Endodermal cell (in vitro differentiated cells): ENCODE data around the gene IRF6. TPM values are rescaled to one million over a fixed set of nuclear protein-coding genes. Genes with fewer than 3 reads are reported as not detected.

Experiments used
- DNase-seq: peaks from one replicate; pipeline ENCODE4 v3.0.0-alpha.2; 2017
- H3K27ac ChIP-seq: 2 replicates; pipeline ENCODE4 v1.5.1; 2013; ENCODE audit warnings: mild to moderate bottlenecking, low read depth, low read length, moderate library complexity
- H3K27me3 ChIP-seq: 2 replicates; pipeline ENCODE4 v1.6.1; 2013; ENCODE audit warnings: mild to moderate bottlenecking, low read length, moderate library complexity; ENCODE audit not compliant: insufficient read depth, control insufficient read depth, poor library complexity, severe bottlenecking
- H3K36me3 ChIP-seq: 2 replicates; pipeline ENCODE4 v1.7.0; 2013; ENCODE audit warnings: mild to moderate bottlenecking, low read length, moderate library complexity; ENCODE audit not compliant: control insufficient read depth, insufficient read depth
- H3K4me1 ChIP-seq: one replicate; pipeline ENCODE4 v1.7.0; 2013; ENCODE audit warnings: low read length; ENCODE audit not compliant: control insufficient read depth, insufficient read depth
- H3K4me3 ChIP-seq: 2 replicates; pipeline ENCODE4 v1.5.1; 2013; ENCODE audit warnings: mild to moderate bottlenecking, low read length, moderate library complexity
- H3K9ac ChIP-seq: 2 replicates; pipeline ENCODE4 v1.6.1; 2013; ENCODE audit warnings: mild to moderate bottlenecking, low read length, moderate library complexity; ENCODE audit not compliant: poor library complexity, severe bottlenecking; ENCODE audit errors: extremely low read depth
- H3K9me3 ChIP-seq: 2 replicates; pipeline ENCODE4 v1.6.1; 2013; ENCODE audit warnings: mild to moderate bottlenecking, low read length, moderate library complexity; ENCODE audit not compliant: control insufficient read depth
- H3K27ac Mint-ChIP-seq: 2 replicates; pipeline ENCODE4 v1.8.0; 2020; ENCODE audit warnings: mixed read lengths
- H3K27me3 Mint-ChIP-seq: 2 replicates; pipeline ENCODE4 v1.8.0; 2021; ENCODE audit warnings: mild to moderate bottlenecking, mixed read lengths; ENCODE audit not compliant: insufficient read depth
- H3K36me3 Mint-ChIP-seq: 2 replicates; pipeline ENCODE4 v1.8.0; 2020; ENCODE audit warnings: low read depth, mixed read lengths
- H3K4me1 Mint-ChIP-seq: 2 replicates; pipeline ENCODE4 v1.8.0; 2020; ENCODE audit warnings: mixed read lengths
- H3K4me3 Mint-ChIP-seq: 2 replicates; pipeline ENCODE4 v1.8.0; 2020; ENCODE audit warnings: mild to moderate bottlenecking, moderate library complexity, mixed read lengths
- H3K9me3 Mint-ChIP-seq: 2 replicates; pipeline ENCODE4 v1.8.0; 2020; ENCODE audit warnings: mild to moderate bottlenecking, mixed read lengths
- CTCF ChIP-seq: fragments of 200-600 bp; sonication (generic); conservative IDR thresholded peaks from 2 replicates; pipeline ENCODE4 v1.5.0; 2021; ENCODE audit warnings: antibody characterized with exemption, mild to moderate bottlenecking
- WGBS, 2 experiments: methylation state at CpG; one replicate each; pipeline versions ENCODE4 v1.1.5 to v1.1.7; 2013; ENCODE audit warnings: missing lambda C conversion rate in 2 of 2, mixed read lengths in 1 of 2; ENCODE audit not compliant: insufficient coverage in 1 of 2, insufficient read length in 1 of 2; 5-methylcytosine and 5-hydroxymethylcytosine counted together
- total RNA-seq, 2 donors: library from RNA; stranded (reverse); fragmentation: NEBNext Ultra II Directional in 1 of 2; extraction: Animal tissue kit (Norgen Biotek cat#: 25700) in 1 of 2; gene quantifications; 2 replicates in 1 of 2; 3 replicates in 1 of 2; pipeline ENCODE4 v1.2.1, GENCODE V29; 2021

The IRF6 gene
- total RNA-seq, 2 donors from 2014 or later: 13.8 to 18.2 TPM

GRCh38 chr1:209746451-209747165, 59.3 kb downstream of the IRF6 start:
- Histone ChIP-seq H3K4me1 (no peaks in the 10 kb centered on the region), H3K27ac (no peak overlapping the region), H3K9me3 (no peaks in the 10 kb centered on the region), H3K9ac (no peak overlapping the region), H3K4me3 (no peak overlapping the region), H3K36me3 (no peaks in the 10 kb centered on the region), H3K27me3 (peaks cover 5% of the 10 kb centered on the region)
- Mint-ChIP-seq H3K9me3 (no peaks in the 10 kb centered on the region), H3K27ac (no peak overlapping the region), H3K36me3 (no peaks in the 10 kb centered on the region), H3K27me3 (peaks cover 29% of the 10 kb centered on the region), H3K4me1 (peaks cover 14% of the 10 kb centered on the region), H3K4me3 (no peak overlapping the region)
- DNase-seq: no peak
- 86 to 90% methylated on average over 2 to 4 of the region's 4 CpGs for WGBS, 2 experiments
- no peak for TF ChIP-seq CTCF

- Mint-ChIP-seq H3K36me3 (no peaks in the 10 kb centered on the region), H3K4me3 (no peak overlapping the region), H3K27me3 (peaks cover 29% of the 10 kb centered on the region), H3K9me3 (no peaks in the 10 kb centered on the region), H3K27ac (no peak overlapping the region), H3K4me1 (peaks cover 10% of the 10 kb centered on the region)
- no peak for TF ChIP-seq CTCF
- no peak for DNase-seq
- no peak overlapping the region for H3K9ac ChIP-seq
- no peaks in the 10 kb centered on the region for H3K36me3 ChIP-seq
- no peak overlapping the region for H3K27ac ChIP-seq
- no peak overlapping the region for H3K4me3 ChIP-seq
- H3K9me3 ChIP-seq: no peaks in the 10 kb centered on the region
- no peaks in the 10 kb centered on the region for H3K4me1 ChIP-seq
- peaks cover 12% of the 10 kb centered on the region for H3K27me3 ChIP-seq
- 88 to 90% methylated on average over 1 to 2 of the region's 2 CpGs for WGBS, 2 experiments
These were observed 62.8 kb downstream of the IRF6 start for GRCh38 chr1:209743145-209743482.

GRCh38 chr1:209742409-209743144, 63.4 kb downstream of the IRF6 start:
- DNase-seq: no peak
- Histone ChIP-seq H3K4me3 (no peak overlapping the region), H3K9ac (no peak overlapping the region), H3K36me3 (no peaks in the 10 kb centered on the region), H3K27me3 (peaks cover 12% of the 10 kb centered on the region), H3K4me1 (no peaks in the 10 kb centered on the region), H3K27ac (no peak overlapping the region), H3K9me3 (no peaks in the 10 kb centered on the region)
- no peak overlapping the region for H3K27ac Mint-ChIP-seq
- H3K4me1 Mint-ChIP-seq: peaks cover 7% of the 10 kb centered on the region
- H3K36me3 Mint-ChIP-seq: no peaks in the 10 kb centered on the region
- no peak overlapping the region for H3K4me3 Mint-ChIP-seq
- H3K27me3 Mint-ChIP-seq: peaks cover 26% of the 10 kb centered on the region
- no peak for TF ChIP-seq CTCF
- H3K9me3 Mint-ChIP-seq: no peaks in the 10 kb centered on the region
- WGBS, 2 experiments: 87 to 100% methylated on average over 1 to 8 of the region's 8 CpGs
